ENCODE data around the gene ACVR1C. TPM values are rescaled to one million over a fixed set of nuclear protein-coding genes. Genes with fewer than 3 reads are reported as not detected.

Gene ACVR1C
- total RNA-seq, 4 donors from 2014 or later: 0.13 to 0.93 (median 0.49) TPM

DNA sequence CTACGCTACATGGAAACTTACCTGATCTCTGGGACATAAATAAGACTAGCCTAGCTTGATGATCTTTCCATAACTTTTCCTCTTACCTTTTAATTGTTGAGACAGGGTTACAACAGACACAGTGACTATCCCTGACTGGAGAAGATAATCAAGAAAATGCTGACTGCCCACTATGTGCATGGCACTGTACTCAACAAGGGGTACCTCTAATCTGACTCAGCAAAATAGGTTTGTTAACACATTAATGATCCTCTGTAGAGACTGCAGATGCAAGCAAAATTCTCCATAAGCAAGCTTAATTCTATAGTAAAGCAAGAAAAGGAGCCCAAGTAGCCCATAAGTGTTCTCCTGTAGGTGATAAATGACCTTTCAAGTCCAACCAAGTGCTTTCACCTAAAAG lies 25.5 kb downstream of the ACVR1C start:
- H3K9me3 ChIP-seq: no peaks in the 10 kb centered on the region
- no peak for TF ChIP-seq POLR2A (IDR thresholded peaks at IDR 0.05)
- TF ChIP-seq, protein P1, sequence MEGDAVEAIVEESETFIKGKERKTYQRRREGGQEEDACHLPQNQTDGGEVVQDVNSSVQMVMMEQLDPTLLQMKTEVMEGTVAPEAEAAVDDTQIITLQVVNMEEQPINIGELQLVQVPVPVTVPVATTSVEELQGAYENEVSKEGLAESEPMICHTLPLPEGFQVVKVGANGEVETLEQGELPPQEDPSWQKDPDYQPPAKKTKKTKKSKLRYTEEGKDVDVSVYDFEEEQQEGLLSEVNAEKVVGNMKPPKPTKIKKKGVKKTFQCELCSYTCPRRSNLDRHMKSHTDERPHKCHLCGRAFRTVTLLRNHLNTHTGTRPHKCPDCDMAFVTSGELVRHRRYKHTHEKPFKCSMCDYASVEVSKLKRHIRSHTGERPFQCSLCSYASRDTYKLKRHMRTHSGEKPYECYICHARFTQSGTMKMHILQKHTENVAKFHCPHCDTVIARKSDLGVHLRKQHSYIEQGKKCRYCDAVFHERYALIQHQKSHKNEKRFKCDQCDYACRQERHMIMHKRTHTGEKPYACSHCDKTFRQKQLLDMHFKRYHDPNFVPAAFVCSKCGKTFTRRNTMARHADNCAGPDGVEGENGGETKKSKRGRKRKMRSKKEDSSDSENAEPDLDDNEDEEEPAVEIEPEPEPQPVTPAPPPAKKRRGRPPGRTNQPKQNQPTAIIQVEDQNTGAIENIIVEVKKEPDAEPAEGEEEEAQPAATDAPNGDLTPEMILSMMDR (IDR thresholded peaks at IDR 0.05): no peak
- no peak overlapping the region for H3K27ac ChIP-seq
- 97 to 100% methylated on average over 1 of the region's 1 CpG for WGBS, 2 donors
- no peak overlapping the region for H3K4me3 ChIP-seq (replicated peaks in 1 of 3)
- H3K4me1 ChIP-seq: no peaks in the 10 kb centered on the region
- no peaks in the 10 kb centered on the region for H3K36me3 ChIP-seq
- DNase-seq: no peak
- intact Hi-C loops (cut with DNase I): no loop called here
- no peaks in the 10 kb centered on the region for H3K27me3 ChIP-seq

- Histone ChIP-seq H3K9me3 (no peaks in the 10 kb centered on the region), H3K27me3 (no peaks in the 10 kb centered on the region), H3K4me3 (replicated peaks in 1 of 3) (no peak overlapping the region), H3K36me3 (no peaks in the 10 kb centered on the region), H3K4me1 (peaks cover 0 to 4% of the 10 kb centered on the region in 2 donors), H3K27ac (no peak overlapping the region)
- TF ChIP-seq, protein P1 (IDR thresholded peaks at IDR 0.05): no peak
- no peak for TF ChIP-seq POLR2A (IDR thresholded peaks at IDR 0.05)
- DNase-seq: no peak
- intact Hi-C loops (cut with DNase I): no loop called here
- 79 to 84% methylated on average over 4 of the region's 4 CpGs for WGBS, 2 donors
Observed at GRCh38 chr2:157601807-157602206, 26.9 kb downstream of the ACVR1C start.

GRCh38 chr2:157596992-157597681 lies 31.5 kb downstream of the ACVR1C start:
- peak; percentile 32 to 36 for DNase-seq
- Histone ChIP-seq H3K27ac (no peak overlapping the region), H3K4me1 (peaks cover 0 to 4% of the 10 kb centered on the region in 2 donors), H3K36me3 (no peaks in the 10 kb centered on the region), H3K27me3 (no peaks in the 10 kb centered on the region), H3K4me3 (replicated peaks in 1 of 3) (no peak overlapping the region), H3K9me3 (no peaks in the 10 kb centered on the region)
- TF ChIP-seq POLR2A (IDR thresholded peaks at IDR 0.05): no peak
- TF ChIP-seq, protein P1 (IDR thresholded peaks at IDR 0.05): peak in 3 of 6 experiments; percentile 12 to 55 (median 22)
- intact Hi-C loops (cut with DNase I): no loop called here
- WGBS, 2 donors: 20 to 29% methylated on average over 33 of the region's 45 CpGs

GRCh38 chr2:157593411-157593810 lies 35.3 kb downstream of the ACVR1C start:
- TF ChIP-seq POLR2A (IDR thresholded peaks at IDR 0.05): no peak
- TF ChIP-seq, protein P1 (IDR thresholded peaks at IDR 0.05): no peak
- no peak overlapping the region for H3K4me3 ChIP-seq (replicated peaks in 1 of 3)
- intact Hi-C loops (cut with DNase I): no loop called here
- 52 to 54% methylated on average over 1 of the region's 1 CpG for WGBS, 2 donors
- no peak overlapping the region for H3K27ac ChIP-seq
- no peaks in the 10 kb centered on the region for H3K27me3 ChIP-seq
- no peak for DNase-seq
- no peaks in the 10 kb centered on the region for H3K36me3 ChIP-seq
- no peaks in the 10 kb centered on the region for H3K9me3 ChIP-seq
- H3K4me1 ChIP-seq: peaks cover 0 to 4% of the 10 kb centered on the region in 2 donors

GRCh38 chr2:157592948-157593347 lies 35.7 kb downstream of the ACVR1C start:
- Histone ChIP-seq H3K4me1 (peaks cover 0 to 4% of the 10 kb centered on the region in 2 donors), H3K27me3 (no peaks in the 10 kb centered on the region), H3K27ac (no peak overlapping the region), H3K4me3 (replicated peaks in 1 of 3) (no peak overlapping the region), H3K36me3 (no peaks in the 10 kb centered on the region), H3K9me3 (no peaks in the 10 kb centered on the region)
- no peak for DNase-seq
- intact Hi-C loops (cut with DNase I): no loop called here
- WGBS, 2 donors: 78 to 85% methylated on average over 2 of the region's 2 CpGs
- no peak for TF ChIP-seq POLR2A (IDR thresholded peaks at IDR 0.05)
- TF ChIP-seq, protein P1 (IDR thresholded peaks at IDR 0.05): no peak

Measured in thyroid gland (tissue), 4 donors.